Measurements from ENCODE around the gene TAAR6.

DNA sequence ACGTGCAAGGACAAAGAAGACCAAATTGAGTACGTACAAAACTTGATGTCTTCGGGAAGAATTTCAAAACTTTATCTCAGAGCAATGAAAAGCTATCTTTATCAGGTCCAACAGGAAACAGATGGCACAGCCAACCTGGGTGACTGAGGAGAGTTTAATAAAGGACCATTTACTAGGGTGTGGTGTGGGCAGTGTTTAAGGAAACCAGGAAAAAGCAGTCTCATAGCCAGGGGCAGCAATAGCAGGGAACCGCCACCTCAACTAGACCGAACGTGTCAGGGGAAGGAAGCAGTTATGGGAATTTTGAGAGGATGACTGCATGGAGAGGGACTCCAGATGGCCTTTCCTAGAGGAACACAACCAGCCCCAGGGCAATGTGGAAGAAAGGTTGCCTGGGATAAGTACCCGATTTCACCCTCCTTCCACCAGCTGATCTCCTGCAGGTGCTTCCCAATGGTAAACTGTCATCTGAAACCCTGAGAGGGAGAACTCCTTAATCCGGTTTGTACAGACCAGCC lies 34.6 kb downstream of the TAAR6 start:
- TF ChIP-seq, protein P1, sequence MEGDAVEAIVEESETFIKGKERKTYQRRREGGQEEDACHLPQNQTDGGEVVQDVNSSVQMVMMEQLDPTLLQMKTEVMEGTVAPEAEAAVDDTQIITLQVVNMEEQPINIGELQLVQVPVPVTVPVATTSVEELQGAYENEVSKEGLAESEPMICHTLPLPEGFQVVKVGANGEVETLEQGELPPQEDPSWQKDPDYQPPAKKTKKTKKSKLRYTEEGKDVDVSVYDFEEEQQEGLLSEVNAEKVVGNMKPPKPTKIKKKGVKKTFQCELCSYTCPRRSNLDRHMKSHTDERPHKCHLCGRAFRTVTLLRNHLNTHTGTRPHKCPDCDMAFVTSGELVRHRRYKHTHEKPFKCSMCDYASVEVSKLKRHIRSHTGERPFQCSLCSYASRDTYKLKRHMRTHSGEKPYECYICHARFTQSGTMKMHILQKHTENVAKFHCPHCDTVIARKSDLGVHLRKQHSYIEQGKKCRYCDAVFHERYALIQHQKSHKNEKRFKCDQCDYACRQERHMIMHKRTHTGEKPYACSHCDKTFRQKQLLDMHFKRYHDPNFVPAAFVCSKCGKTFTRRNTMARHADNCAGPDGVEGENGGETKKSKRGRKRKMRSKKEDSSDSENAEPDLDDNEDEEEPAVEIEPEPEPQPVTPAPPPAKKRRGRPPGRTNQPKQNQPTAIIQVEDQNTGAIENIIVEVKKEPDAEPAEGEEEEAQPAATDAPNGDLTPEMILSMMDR (IDR thresholded peaks at IDR 0.05; ENCODE audit: low read depth, low read length, poor library complexity, severe bottlenecking), result no peak
- TF ChIP-seq EZH2phosphoT487 (IDR thresholded peaks at IDR 0.05; ENCODE audit: borderline replicate concordance, low read length), result no peak
